Fibroblast of lung (primary cell): ENCODE data around the gene THRAP3. TPM values are rescaled to one million over a fixed set of nuclear protein-coding genes. Genes with fewer than 3 reads are reported as not detected.
A peak's percentile ranks its signal among the peaks of the same experiment; 100 is the strongest.

Experiments used
- DNase-seq, 2 donors: peaks; one replicate each; pipeline versions ENCODE4 v3.0.0 to v3.0.0-alpha.2; 2010; ENCODE audit warnings: low read depth in 2 of 2
- H2AFZ ChIP-seq: 2 replicates; pipeline ENCODE4 v1.5.1; 2012; ENCODE audit warnings: low read length, control low read depth, inconsistent platforms
- H3K27ac ChIP-seq: 2 replicates; pipeline ENCODE4 v1.5.1; 2011; ENCODE audit warnings: low read length, control low read depth; ENCODE audit not compliant: insufficient read depth
- H3K27me3 ChIP-seq: 2 replicates; pipeline ENCODE4 v1.5.1; 2011; ENCODE audit warnings: mild to moderate bottlenecking, low read length; ENCODE audit not compliant: control insufficient read depth, insufficient read depth
- H3K36me3 ChIP-seq: 2 replicates; pipeline ENCODE4 v1.5.1; 2011; ENCODE audit warnings: low read length; ENCODE audit not compliant: control insufficient read depth, insufficient read depth
- H3K4me1 ChIP-seq: 2 replicates; pipeline ENCODE4 v1.5.1; 2011; ENCODE audit warnings: low read length; ENCODE audit not compliant: control insufficient read depth, insufficient read depth; ENCODE audit errors: extremely low read depth
- H3K4me2 ChIP-seq: 2 replicates; pipeline ENCODE4 v1.5.1; 2011; ENCODE audit warnings: low read length, control low read depth; ENCODE audit not compliant: insufficient read depth; ENCODE audit errors: extremely low read depth
- H3K4me3 ChIP-seq, 4 experiments: fragments of 200-600 bp in 1 of 4; sonication (generic) in 1 of 4; replicated peaks in 1 of 4; 2 replicates each; pipeline ENCODE4 v1.5.1; 2011 to 2016; ENCODE audit warnings: low read length in 4 of 4, low read depth in 3 of 4, mild to moderate bottlenecking in 3 of 4, control low read depth in 2 of 4, inconsistent platforms in 1 of 4, mixed read lengths in 1 of 4; ENCODE audit not compliant: insufficient read depth in 1 of 4; ENCODE audit errors: control extremely low read depth in 1 of 4
- H3K79me2 ChIP-seq: 2 replicates; pipeline ENCODE4 v1.5.1; 2012; ENCODE audit warnings: mild to moderate bottlenecking, low read length, inconsistent platforms; ENCODE audit not compliant: control insufficient read depth, insufficient read depth
- H3K9ac ChIP-seq: 2 replicates; pipeline ENCODE4 v1.5.1; 2011; ENCODE audit warnings: mild to moderate bottlenecking, low read length, control low read depth; ENCODE audit not compliant: insufficient read depth
- H3K9me3 ChIP-seq: 2 replicates; pipeline ENCODE4 v1.5.1; 2012; ENCODE audit warnings: low read depth, low read length; ENCODE audit not compliant: control insufficient read depth, insufficient read depth
- H4K20me1 ChIP-seq: 2 replicates; pipeline ENCODE4 v1.5.1; 2011; ENCODE audit warnings: low read length; ENCODE audit not compliant: control insufficient read depth, insufficient read depth; ENCODE audit errors: extremely low read depth
- CTCF ChIP-seq, 2 donors: IDR thresholded peaks in 1 of 2; conservative IDR thresholded peaks in 1 of 2; 1 replicate in 1 of 2; 2 replicates in 1 of 2; pipeline ENCODE4 v1.5.1; 2011 to 2012; ENCODE audit warnings: low read length in 2 of 2, control low read depth in 1 of 2, inconsistent platforms in 1 of 2, low read depth in 1 of 2, mild to moderate bottlenecking in 1 of 2
- EZH2 ChIP-seq: IDR thresholded peaks from 2 replicates; pipeline ENCODE4 v1.5.1; 2012; ENCODE audit warnings: low read length, control low read depth, mild to moderate bottlenecking; ENCODE audit errors: missing control alignments
- polyA plus RNA-seq, 2 donors: library from polyadenylated mRNA; depleted of rRNA in 1 of 2; stranded (reverse) in 1 of 2; unstranded in 1 of 2; fragments of >200 nt; gene quantifications; 2 replicates each; pipeline ENCODE4 v1.2.1, GENCODE V29; 2011 to 2012; ENCODE audit warnings: missing spikeins in 1 of 2
- total RNA-seq: library from RNA; depleted of rRNA; stranded (reverse); fragments of >200 nt; gene quantifications from 2 replicates; pipeline ENCODE4 v1.2.1, GENCODE V29; 2014

Gene THRAP3
- total and polyA plus RNA-seq, 2 donors (not counting 1 experiment from before 2014, with no cell fraction given): 92.5 to 97.5 TPM

GRCh38 chr1:36346741-36347370, 122.6 kb downstream of the THRAP3 start:
- Histone ChIP-seq H3K4me3 (no peak overlapping the region), H3K4me1 (peaks cover 41% of the 10 kb centered on the region), H3K9me3 (no peaks in the 10 kb centered on the region), H3K27ac (no peak overlapping the region), H2AFZ (no peak overlapping the region), H3K4me2 (no peak overlapping the region), H4K20me1 (no peaks in the 10 kb centered on the region), H3K79me2 (no peaks in the 10 kb centered on the region), H3K9ac (no peak overlapping the region), H3K36me3 (peaks cover 39% of the 10 kb centered on the region), H3K27me3 (no peaks in the 10 kb centered on the region)
- TF ChIP-seq EZH2: no peak
- no peak for TF ChIP-seq CTCF (conservative IDR thresholded peaks at IDR 0.05 in 1 of 2, IDR thresholded peaks at IDR 0.05 in 1 of 2; ENCODE audit: low read depth in 1 of 2, low read length in 2 of 2)
- no peak for DNase-seq

- TF ChIP-seq EZH2 (no peak), CTCF (conservative IDR thresholded peaks at IDR 0.05 in 1 of 2, IDR thresholded peaks at IDR 0.05 in 1 of 2; ENCODE audit: low read depth in 1 of 2, low read length in 2 of 2) (no peak)
- no peaks in the 10 kb centered on the region for H3K9me3 ChIP-seq
- H4K20me1 ChIP-seq: no peaks in the 10 kb centered on the region
- H3K4me2 ChIP-seq: peak overlapping the region; percentile 42
- no peaks in the 10 kb centered on the region for H3K27me3 ChIP-seq
- DNase-seq: peak; percentile 59
- peaks cover 32% of the 10 kb centered on the region for H3K36me3 ChIP-seq
- H2AFZ ChIP-seq: no peak overlapping the region
- H3K4me3 ChIP-seq: no peak overlapping the region
- no peaks in the 10 kb centered on the region for H3K79me2 ChIP-seq
- peak overlapping the region; percentile 98 for H3K27ac ChIP-seq
- H3K9ac ChIP-seq: no peak overlapping the region
- peaks cover 48% of the 10 kb centered on the region for H3K4me1 ChIP-seq
Measured at GRCh38 chr1:36349241-36349671, 125.0 kb downstream of the THRAP3 start.

GRCh38 chr1:36349839-36350238, 125.6 kb downstream of the THRAP3 start:
- Histone ChIP-seq H3K27me3 (no peaks in the 10 kb centered on the region), H3K36me3 (peaks cover 34% of the 10 kb centered on the region), H3K4me1 (peaks cover 48% of the 10 kb centered on the region), H3K27ac (peak overlapping the region; percentile 98), H3K4me2 (no peak overlapping the region), H3K79me2 (no peaks in the 10 kb centered on the region), H2AFZ (no peak overlapping the region), H3K4me3 (no peak overlapping the region), H3K9ac (peak overlapping the region; percentile 40), H3K9me3 (no peaks in the 10 kb centered on the region), H4K20me1 (no peaks in the 10 kb centered on the region)
- peak in 1 of 2 donors; percentile 49 for DNase-seq
- no peak for TF ChIP-seq CTCF (conservative IDR thresholded peaks at IDR 0.05 in 1 of 2, IDR thresholded peaks at IDR 0.05 in 1 of 2; ENCODE audit: low read depth in 1 of 2, low read length in 2 of 2)
- no peak for TF ChIP-seq EZH2
